ENCODE data around the gene GPRASP2.
"Not testable (repeated sequence)": the region's sequence is repeated elsewhere in the genome, so short reads cannot be mapped to it uniquely, and the experiment has no call there.

GPRASP2 gene
- long read RNA-seq, result 0 reads

DNA sequence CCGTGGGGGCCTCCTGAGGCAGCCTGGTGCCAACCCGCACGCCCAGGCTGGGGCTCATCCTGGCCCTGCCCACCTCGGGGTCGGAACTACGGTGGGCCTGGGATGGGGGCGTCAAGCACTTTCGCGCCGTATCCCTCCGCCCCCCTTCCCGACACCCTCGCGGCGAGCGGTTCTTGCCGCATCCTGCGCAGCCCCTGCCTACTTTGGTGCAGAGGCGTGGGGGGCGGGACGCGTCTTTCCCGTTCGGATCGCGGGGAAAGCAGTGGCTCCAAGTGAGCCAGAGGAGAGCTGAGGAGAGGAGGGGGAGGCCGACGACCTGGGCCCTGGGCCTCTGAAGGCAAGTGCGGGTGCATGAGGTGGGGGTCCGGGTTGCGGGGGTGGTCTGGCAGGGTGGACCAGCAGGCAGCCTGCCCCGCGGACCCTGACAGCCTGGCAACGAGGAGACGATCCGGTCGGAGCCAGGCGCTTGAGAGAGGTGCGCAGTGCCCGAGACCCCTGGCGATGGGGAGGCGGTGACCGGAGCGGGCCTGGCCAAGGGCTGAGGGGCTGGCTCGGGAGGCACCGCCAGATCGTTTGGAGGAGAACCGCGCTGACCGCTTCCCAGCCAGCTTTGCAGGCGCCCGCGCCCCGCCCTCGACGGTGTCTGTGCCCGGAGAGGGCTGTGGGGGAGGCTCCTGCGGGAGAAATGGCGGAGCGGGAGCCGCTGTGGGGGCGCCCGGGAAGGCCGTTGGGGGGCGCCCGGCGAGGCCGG lies at the start of gene GPRASP2:
GPRASP2 (plus strand) TSS at position 233 of the 751 bp plus-strand sequence. CDS start 2,422 bp downstream, outside the sequence.
- H3K27me3 ChIP-seq (ENCODE audit: insufficient read depth, poor library complexity, severe bottlenecking), result peaks cover under 1% of the 10 kb centered on the region
- no peak for DNase-seq (ENCODE audit: low read depth in 1 of 2, low spot score in 1 of 2)
- H3K27ac ChIP-seq (replicated peaks), result no peak within 1 kb of the TSS
- TF ChIP-seq, protein P1, sequence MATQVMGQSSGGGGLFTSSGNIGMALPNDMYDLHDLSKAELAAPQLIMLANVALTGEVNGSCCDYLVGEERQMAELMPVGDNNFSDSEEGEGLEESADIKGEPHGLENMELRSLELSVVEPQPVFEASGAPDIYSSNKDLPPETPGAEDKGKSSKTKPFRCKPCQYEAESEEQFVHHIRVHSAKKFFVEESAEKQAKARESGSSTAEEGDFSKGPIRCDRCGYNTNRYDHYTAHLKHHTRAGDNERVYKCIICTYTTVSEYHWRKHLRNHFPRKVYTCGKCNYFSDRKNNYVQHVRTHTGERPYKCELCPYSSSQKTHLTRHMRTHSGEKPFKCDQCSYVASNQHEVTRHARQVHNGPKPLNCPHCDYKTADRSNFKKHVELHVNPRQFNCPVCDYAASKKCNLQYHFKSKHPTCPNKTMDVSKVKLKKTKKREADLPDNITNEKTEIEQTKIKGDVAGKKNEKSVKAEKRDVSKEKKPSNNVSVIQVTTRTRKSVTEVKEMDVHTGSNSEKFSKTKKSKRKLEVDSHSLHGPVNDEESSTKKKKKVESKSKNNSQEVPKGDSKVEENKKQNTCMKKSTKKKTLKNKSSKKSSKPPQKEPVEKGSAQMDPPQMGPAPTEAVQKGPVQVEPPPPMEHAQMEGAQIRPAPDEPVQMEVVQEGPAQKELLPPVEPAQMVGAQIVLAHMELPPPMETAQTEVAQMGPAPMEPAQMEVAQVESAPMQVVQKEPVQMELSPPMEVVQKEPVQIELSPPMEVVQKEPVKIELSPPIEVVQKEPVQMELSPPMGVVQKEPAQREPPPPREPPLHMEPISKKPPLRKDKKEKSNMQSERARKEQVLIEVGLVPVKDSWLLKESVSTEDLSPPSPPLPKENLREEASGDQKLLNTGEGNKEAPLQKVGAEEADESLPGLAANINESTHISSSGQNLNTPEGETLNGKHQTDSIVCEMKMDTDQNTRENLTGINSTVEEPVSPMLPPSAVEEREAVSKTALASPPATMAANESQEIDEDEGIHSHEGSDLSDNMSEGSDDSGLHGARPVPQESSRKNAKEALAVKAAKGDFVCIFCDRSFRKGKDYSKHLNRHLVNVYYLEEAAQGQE (IDR thresholded peaks at IDR 0.05; ENCODE audit: insufficient replicate concordance, low read depth), result no peak
- TF ChIP-seq GABPA (IDR thresholded peaks at IDR 0.05; ENCODE audit: low read depth) (no peak), POLR2AphosphoS5 (IDR thresholded peaks at IDR 0.05; ENCODE audit: low read depth) (no peak), SPI1 (IDR thresholded peaks at IDR 0.05; ENCODE audit: borderline replicate concordance, low read depth) (no peak)
- TF ChIP-seq, protein P2, sequence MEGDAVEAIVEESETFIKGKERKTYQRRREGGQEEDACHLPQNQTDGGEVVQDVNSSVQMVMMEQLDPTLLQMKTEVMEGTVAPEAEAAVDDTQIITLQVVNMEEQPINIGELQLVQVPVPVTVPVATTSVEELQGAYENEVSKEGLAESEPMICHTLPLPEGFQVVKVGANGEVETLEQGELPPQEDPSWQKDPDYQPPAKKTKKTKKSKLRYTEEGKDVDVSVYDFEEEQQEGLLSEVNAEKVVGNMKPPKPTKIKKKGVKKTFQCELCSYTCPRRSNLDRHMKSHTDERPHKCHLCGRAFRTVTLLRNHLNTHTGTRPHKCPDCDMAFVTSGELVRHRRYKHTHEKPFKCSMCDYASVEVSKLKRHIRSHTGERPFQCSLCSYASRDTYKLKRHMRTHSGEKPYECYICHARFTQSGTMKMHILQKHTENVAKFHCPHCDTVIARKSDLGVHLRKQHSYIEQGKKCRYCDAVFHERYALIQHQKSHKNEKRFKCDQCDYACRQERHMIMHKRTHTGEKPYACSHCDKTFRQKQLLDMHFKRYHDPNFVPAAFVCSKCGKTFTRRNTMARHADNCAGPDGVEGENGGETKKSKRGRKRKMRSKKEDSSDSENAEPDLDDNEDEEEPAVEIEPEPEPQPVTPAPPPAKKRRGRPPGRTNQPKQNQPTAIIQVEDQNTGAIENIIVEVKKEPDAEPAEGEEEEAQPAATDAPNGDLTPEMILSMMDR (IDR thresholded peaks at IDR 0.05; ENCODE audit: insufficient read depth, low read length), result no peak
- peak within 1 kb of the TSS; percentile 32 for H3K4me3 ChIP-seq (replicated peaks; ENCODE audit: insufficient read depth, low read length)

DNA sequence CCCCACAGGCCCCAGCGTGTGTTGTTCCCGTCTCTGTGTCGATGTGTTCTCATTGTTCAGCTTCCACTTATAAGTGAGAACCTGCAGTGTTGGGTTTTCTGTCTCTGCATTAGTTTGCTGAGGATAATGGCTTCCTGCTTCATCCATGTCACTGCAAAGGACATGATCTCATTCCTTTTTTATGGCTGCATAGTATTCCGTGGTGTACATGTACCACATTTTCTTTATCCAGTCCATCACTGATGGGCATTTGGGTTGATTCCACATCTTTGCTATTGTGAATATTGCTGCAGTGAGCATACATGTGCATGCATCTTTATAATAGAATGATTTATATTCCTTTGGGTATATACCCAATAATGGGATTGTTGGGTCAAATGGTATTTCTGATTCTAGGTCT lies 48.4 kb upstream of the GPRASP2 start:
- H3K4me3 ChIP-seq (replicated peaks; ENCODE audit: insufficient read depth, low read length); H3K27me3 ChIP-seq (ENCODE audit: insufficient read depth, poor library complexity, severe bottlenecking); DNase-seq (ENCODE audit: low read depth in 1 of 2, low spot score in 1 of 2); H3K27ac ChIP-seq (replicated peaks): not testable (repeated sequence)

DNA sequence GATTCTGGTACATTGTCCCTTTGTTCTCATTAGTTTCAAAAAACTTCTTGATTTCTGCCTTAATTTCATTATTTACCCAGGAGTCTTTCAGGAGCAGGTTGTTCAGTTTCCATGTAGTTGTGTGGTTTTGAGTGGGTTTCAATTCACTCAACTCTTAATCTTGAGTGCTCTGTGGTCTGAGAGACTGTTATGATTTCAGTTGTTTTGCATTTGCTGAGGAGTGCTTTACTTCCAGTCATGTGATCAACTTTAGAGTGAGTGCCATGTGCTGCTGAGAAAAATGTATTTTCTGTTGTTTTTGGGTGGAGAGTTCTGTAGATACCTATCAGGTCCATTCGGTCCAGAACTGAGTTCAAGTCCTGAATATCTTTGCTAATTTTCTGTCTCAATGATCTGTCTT lies 45.2 kb upstream of the GPRASP2 start:
- H3K4me3 ChIP-seq (replicated peaks; ENCODE audit: insufficient read depth, low read length); DNase-seq (ENCODE audit: low read depth in 1 of 2, low spot score in 1 of 2); H3K27ac ChIP-seq (replicated peaks); H3K27me3 ChIP-seq (ENCODE audit: insufficient read depth, poor library complexity, severe bottlenecking): not testable (repeated sequence)

DNA sequence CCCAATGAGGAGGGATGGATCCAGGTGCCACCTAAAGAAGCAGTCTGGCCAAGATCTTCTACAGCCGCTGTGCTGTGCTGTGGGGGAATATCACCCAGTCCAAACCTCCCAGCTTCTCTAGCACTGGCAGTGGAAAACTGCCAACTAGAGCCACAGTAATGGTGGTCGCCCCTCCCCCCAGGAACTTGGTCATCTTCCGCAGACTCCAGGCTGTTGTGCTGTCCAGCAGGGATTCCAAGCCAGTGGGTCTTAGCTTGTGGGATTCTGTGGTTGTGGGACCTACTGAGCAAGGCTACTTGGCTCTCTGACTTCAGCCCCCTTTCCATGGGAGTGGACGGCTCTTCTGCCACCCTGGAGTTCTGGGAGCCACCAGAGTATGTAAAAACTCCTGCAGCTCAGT lies 42.7 kb upstream of the GPRASP2 start:
- no peak for TF ChIP-seq GABPA (IDR thresholded peaks at IDR 0.05; ENCODE audit: low read depth)
- no peak for TF ChIP-seq SPI1 (IDR thresholded peaks at IDR 0.05; ENCODE audit: borderline replicate concordance, low read depth)
- TF ChIP-seq, protein P1 (IDR thresholded peaks at IDR 0.05; ENCODE audit: insufficient replicate concordance, low read depth), result no peak
- TF ChIP-seq POLR2AphosphoS5 (IDR thresholded peaks at IDR 0.05; ENCODE audit: low read depth), result no peak
- TF ChIP-seq, protein P2 (IDR thresholded peaks at IDR 0.05; ENCODE audit: insufficient read depth, low read length), result no peak
- no peak overlapping the region for H3K27ac ChIP-seq (replicated peaks)
- DNase-seq (ENCODE audit: low read depth in 1 of 2, low spot score in 1 of 2), result no peak
- no peaks in the 10 kb centered on the region for H3K27me3 ChIP-seq (ENCODE audit: insufficient read depth, poor library complexity, severe bottlenecking)
- H3K4me3 ChIP-seq (replicated peaks; ENCODE audit: insufficient read depth, low read length), result no peak overlapping the region

DNA sequence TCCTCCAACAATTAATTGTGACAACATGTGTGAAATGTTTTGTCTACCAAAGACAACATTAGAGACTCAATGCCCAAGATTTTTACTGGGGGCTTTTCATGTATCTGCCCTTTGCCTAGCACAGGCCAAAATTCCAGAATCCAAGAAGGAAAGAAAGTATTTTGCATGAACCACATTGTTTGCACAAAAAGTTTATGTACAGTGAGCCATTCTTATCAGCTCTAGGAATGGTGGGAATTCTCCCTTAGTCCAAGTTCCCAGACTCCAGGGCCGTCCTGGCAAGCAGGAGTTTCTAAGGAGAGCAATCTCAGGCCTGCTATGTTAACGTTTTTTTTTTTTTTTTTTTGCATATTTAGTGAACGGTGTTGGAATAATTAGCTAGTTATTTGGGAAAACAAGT lies 39.4 kb upstream of the GPRASP2 start:
- TF ChIP-seq GABPA (IDR thresholded peaks at IDR 0.05; ENCODE audit: low read depth), result no peak
- TF ChIP-seq, protein P2 (IDR thresholded peaks at IDR 0.05; ENCODE audit: insufficient read depth, low read length), result no peak
- TF ChIP-seq POLR2AphosphoS5 (IDR thresholded peaks at IDR 0.05; ENCODE audit: low read depth), result no peak
- no peak for TF ChIP-seq SPI1 (IDR thresholded peaks at IDR 0.05; ENCODE audit: borderline replicate concordance, low read depth)
- TF ChIP-seq, protein P1 (IDR thresholded peaks at IDR 0.05; ENCODE audit: insufficient replicate concordance, low read depth), result no peak
- no peaks in the 10 kb centered on the region for H3K27me3 ChIP-seq (ENCODE audit: insufficient read depth, poor library complexity, severe bottlenecking)
- no peak overlapping the region for H3K27ac ChIP-seq (replicated peaks)
- no peak overlapping the region for H3K4me3 ChIP-seq (replicated peaks; ENCODE audit: insufficient read depth, low read length)
- DNase-seq (ENCODE audit: low read depth in 1 of 2, low spot score in 1 of 2), result no peak

DNA sequence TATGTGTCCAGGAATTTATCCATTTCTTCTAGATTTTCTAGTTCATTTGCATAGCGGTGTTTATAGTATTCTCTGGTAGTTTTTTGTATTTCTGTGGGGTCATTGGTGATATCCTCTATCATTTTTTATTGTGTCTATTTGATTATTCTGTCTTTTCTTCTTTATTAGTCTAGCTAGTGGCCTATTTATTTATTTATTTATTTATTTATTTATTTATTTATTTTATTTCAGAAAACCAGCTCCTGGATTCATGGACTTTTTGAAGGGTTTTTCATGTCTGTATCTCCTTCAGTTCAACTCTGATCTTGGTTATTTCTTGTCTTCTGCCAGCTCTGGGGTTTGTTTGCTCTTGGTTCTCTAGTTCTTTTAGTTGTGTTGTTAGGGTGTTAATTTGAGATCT lies 34.8 kb upstream of the GPRASP2 start:
- not testable (repeated sequence) for DNase-seq (ENCODE audit: low read depth in 1 of 2, low spot score in 1 of 2); H3K4me3 ChIP-seq (replicated peaks; ENCODE audit: insufficient read depth, low read length); H3K27me3 ChIP-seq (ENCODE audit: insufficient read depth, poor library complexity, severe bottlenecking); H3K27ac ChIP-seq (replicated peaks)

Measured in HL-60 (cell line).